Effector memory CD8-positive, alpha-beta T cell (primary cell): Measurements from ENCODE around the gene RPL14.

Experiments used
- ATAC-seq: fragments of 150-1000 bp; cut with Tn5 transposase; replicated peaks from 2 replicates; pipeline ENCODE4 v1.10.0; 2021; ENCODE audit warnings: mild to moderate bottlenecking, moderate library complexity
- DNase-seq, 3 experiments: peaks; one replicate each; pipeline ENCODE4 v3.0.0; 2021
- H3K27ac Mint-ChIP-seq, 2 donors: one replicate each; pipeline ENCODE4 v1.8.0; 2022; ENCODE audit warnings: mild to moderate bottlenecking in 2 of 2, mixed read lengths in 2 of 2, moderate library complexity in 2 of 2
- H3K27me3 Mint-ChIP-seq, 2 donors: one replicate each; pipeline ENCODE4 v1.8.0; 2022; ENCODE audit warnings: mixed read lengths in 2 of 2
- H3K36me3 Mint-ChIP-seq: one replicate; pipeline ENCODE4 v1.8.0; 2022; ENCODE audit warnings: mild to moderate bottlenecking, moderate library complexity, mixed read lengths; ENCODE audit not compliant: insufficient read depth
- H3K4me1 Mint-ChIP-seq, 2 donors: one replicate each; pipeline ENCODE4 v1.8.0; 2022; ENCODE audit warnings: low read depth in 2 of 2, mixed read lengths in 2 of 2
- H3K4me3 Mint-ChIP-seq, 2 donors: one replicate each; pipeline ENCODE4 v1.8.0; 2022; ENCODE audit warnings: mild to moderate bottlenecking in 2 of 2, mixed read lengths in 2 of 2, moderate library complexity in 2 of 2
- H3K9me3 Mint-ChIP-seq, 2 donors: one replicate each; pipeline ENCODE4 v1.8.0; 2022; ENCODE audit warnings: mixed read lengths in 2 of 2

Gene RPL14

GRCh38 chr3:40511031-40511718 is 54.0 kb downstream of the RPL14 start:
- H3K36me3 Mint-ChIP-seq: peaks cover 5% of the 10 kb centered on the region
- no peaks in the 10 kb centered on the region for H3K27me3 Mint-ChIP-seq
- ATAC-seq (no peak), DNase-seq (no peak)
- no peak overlapping the region for H3K27ac Mint-ChIP-seq
- H3K4me1 Mint-ChIP-seq: peaks cover 7 to 8% of the 10 kb centered on the region in 2 donors
- H3K9me3 Mint-ChIP-seq: no peaks in the 10 kb centered on the region
- H3K4me3 Mint-ChIP-seq: no peak overlapping the region

GRCh38 chr3:40516201-40516600 is 59.1 kb downstream of the RPL14 start:
- no peaks in the 10 kb centered on the region for H3K4me1 Mint-ChIP-seq
- no peaks in the 10 kb centered on the region for H3K9me3 Mint-ChIP-seq
- ATAC-seq: no peak
- DNase-seq: no peak
- H3K27ac Mint-ChIP-seq: no peak overlapping the region
- H3K27me3 Mint-ChIP-seq: no peaks in the 10 kb centered on the region
- no peak overlapping the region for H3K4me3 Mint-ChIP-seq
- H3K36me3 Mint-ChIP-seq: peaks cover 14% of the 10 kb centered on the region

- Mint-ChIP-seq H3K36me3 (peaks cover 14% of the 10 kb centered on the region), H3K4me3 (no peak overlapping the region), H3K27me3 (no peaks in the 10 kb centered on the region), H3K9me3 (no peaks in the 10 kb centered on the region), H3K4me1 (peaks cover 0 to 1% of the 10 kb centered on the region in 2 donors), H3K27ac (no peak overlapping the region)
- ATAC-seq (no peak), DNase-seq (no peak)
Observed at GRCh38 chr3:40518067-40518466, 60.9 kb downstream of the RPL14 start.
